HG03039 (cell line): ENCODE data around the gene PIEZO2.

Source experiments
- ATAC-seq: cut with Tn5 transposase; IDR thresholded peaks from one replicate; pipeline ENCODE4 v1.9.1; 2021; ENCODE audit warnings: mild to moderate bottlenecking, moderate library complexity; ENCODE audit not compliant: unreplicated experiment

Gene PIEZO2

GRCh38 chr18:10797896-10798295 is 351.5 kb downstream of the PIEZO2 start:
- ATAC-seq, result no peak

- no peak for ATAC-seq
These were observed 354.6 kb downstream of the PIEZO2 start for GRCh38 chr18:10794771-10795170.

GRCh38 chr18:10793730-10794370 is 355.5 kb downstream of the PIEZO2 start:
- no peak for ATAC-seq

- no peak for ATAC-seq
These were observed 357.2 kb downstream of the PIEZO2 start for GRCh38 chr18:10792181-10792580.

- no peak for ATAC-seq
These were observed 358.1 kb downstream of the PIEZO2 start for GRCh38 chr18:10791169-10791831.

GRCh38 chr18:10789180-10789579 is 360.2 kb downstream of the PIEZO2 start:
- ATAC-seq, result no peak

- ATAC-seq, result peak; percentile 84
These were observed 362.0 kb downstream of the PIEZO2 start for GRCh38 chr18:10787293-10787901.

GRCh38 chr18:10785798-10786197 is 363.6 kb downstream of the PIEZO2 start:
- ATAC-seq, result no peak

GRCh38 chr18:10784596-10785202 is 364.7 kb downstream of the PIEZO2 start:
- ATAC-seq, result no peak

- ATAC-seq, result no peak
These were observed 365.4 kb downstream of the PIEZO2 start for GRCh38 chr18:10783941-10784340.

GRCh38 chr18:10776493-10776892 is 372.9 kb downstream of the PIEZO2 start:
- no peak for ATAC-seq

- ATAC-seq, result no peak
These were observed 374.3 kb downstream of the PIEZO2 start for GRCh38 chr18:10775026-10775425.

GRCh38 chr18:10771053-10771709 is 378.2 kb downstream of the PIEZO2 start:
- no peak for ATAC-seq

- ATAC-seq, result no peak
These were observed 379.1 kb downstream of the PIEZO2 start for GRCh38 chr18:10770264-10770663.

GRCh38 chr18:10768221-10768620 is 381.1 kb downstream of the PIEZO2 start:
- no peak for ATAC-seq

- ATAC-seq, result no peak
These were observed 381.7 kb downstream of the PIEZO2 start for GRCh38 chr18:10767658-10768057.

- no peak for ATAC-seq
These were observed 388.4 kb downstream of the PIEZO2 start for GRCh38 chr18:10760986-10761385.

- ATAC-seq, result no peak
These were observed 390.1 kb downstream of the PIEZO2 start for GRCh38 chr18:10759241-10759640.

- no peak for ATAC-seq
These were observed 391.4 kb downstream of the PIEZO2 start for GRCh38 chr18:10757946-10758345.

GRCh38 chr18:10757349-10757748 is 392.0 kb downstream of the PIEZO2 start:
- ATAC-seq, result no peak

- ATAC-seq, result no peak
These were observed 393.5 kb downstream of the PIEZO2 start for GRCh38 chr18:10755855-10756254.
